Measurements from ENCODE around the gene ROR2. TPM values are rescaled to one million over a fixed set of nuclear protein-coding genes. Genes with fewer than 3 reads are reported as not detected.

Gene ROR2
- polyA plus RNA-seq, 1 experiment, result 9.7 TPM

DNA sequence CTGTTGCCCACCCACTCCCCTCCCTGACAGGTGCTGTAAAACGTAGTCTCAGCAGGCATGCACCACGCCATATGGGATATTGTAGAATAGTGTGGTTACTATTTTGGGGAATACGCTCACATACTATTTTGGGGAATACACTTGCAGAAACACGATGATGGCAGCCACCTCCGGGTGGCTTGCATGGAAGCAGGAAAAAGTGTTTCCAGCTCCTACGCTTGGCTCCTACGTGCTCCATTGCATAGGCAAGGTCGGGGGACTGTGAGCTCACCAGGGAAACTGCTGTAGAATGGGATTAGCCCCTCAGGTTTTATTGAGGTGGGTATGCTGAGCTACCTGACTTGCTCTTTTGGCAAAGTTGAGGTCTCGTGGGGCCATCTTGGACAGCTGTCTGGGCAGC lies 366.1 kb downstream of the ROR2 start:
- H3K27me3 ChIP-seq (ENCODE audit: control insufficient read depth, insufficient read depth, low read length), result peaks cover 17% of the 10 kb centered on the region
- H3K4me3 ChIP-seq (ENCODE audit: low read depth, low read length), result no peak overlapping the region
- no peak for TF ChIP-seq CTCF (IDR thresholded peaks at IDR 0.05; ENCODE audit: low read depth, low read length)
- ChIA-PET POLR2A (no interaction called here), CTCF (no interaction called here)
- H3K9me3 ChIP-seq (ENCODE audit: control insufficient read depth, insufficient read depth, low read length), result no peaks in the 10 kb centered on the region
- H3K27ac ChIP-seq (ENCODE audit: low read depth, low read length), result no peak overlapping the region
- DNase-seq (ENCODE audit: low read depth, low spot score), result no peak

GRCh38 chr9:91583161-91583875 lies 366.7 kb downstream of the ROR2 start:
- no peak for TF ChIP-seq CTCF (IDR thresholded peaks at IDR 0.05; ENCODE audit: low read depth, low read length)
- Histone ChIP-seq H3K27me3 (ENCODE audit: control insufficient read depth, insufficient read depth, low read length) (peaks cover 19% of the 10 kb centered on the region), H3K9me3 (ENCODE audit: control insufficient read depth, insufficient read depth, low read length) (no peaks in the 10 kb centered on the region), H3K27ac (ENCODE audit: low read depth, low read length) (no peak overlapping the region), H3K4me3 (ENCODE audit: low read depth, low read length) (no peak overlapping the region)
- no peak for DNase-seq (ENCODE audit: low read depth, low spot score)
- ChIA-PET CTCF (no interaction called here), POLR2A (no interaction called here)

- H3K9me3 ChIP-seq (ENCODE audit: control insufficient read depth, insufficient read depth, low read length), result no peaks in the 10 kb centered on the region
- no peak for TF ChIP-seq CTCF (IDR thresholded peaks at IDR 0.05; ENCODE audit: low read depth, low read length)
- no peak for DNase-seq (ENCODE audit: low read depth, low spot score)
- POLR2A ChIA-PET, result no interaction called here
- peaks cover 21% of the 10 kb centered on the region for H3K27me3 ChIP-seq (ENCODE audit: control insufficient read depth, insufficient read depth, low read length)
- H3K4me3 ChIP-seq (ENCODE audit: low read depth, low read length), result no peak overlapping the region
- CTCF ChIA-PET, result no interaction called here
- H3K27ac ChIP-seq (ENCODE audit: low read depth, low read length), result no peak overlapping the region
Measured at GRCh38 chr9:91582181-91582580, 367.8 kb downstream of the ROR2 start.

DNA sequence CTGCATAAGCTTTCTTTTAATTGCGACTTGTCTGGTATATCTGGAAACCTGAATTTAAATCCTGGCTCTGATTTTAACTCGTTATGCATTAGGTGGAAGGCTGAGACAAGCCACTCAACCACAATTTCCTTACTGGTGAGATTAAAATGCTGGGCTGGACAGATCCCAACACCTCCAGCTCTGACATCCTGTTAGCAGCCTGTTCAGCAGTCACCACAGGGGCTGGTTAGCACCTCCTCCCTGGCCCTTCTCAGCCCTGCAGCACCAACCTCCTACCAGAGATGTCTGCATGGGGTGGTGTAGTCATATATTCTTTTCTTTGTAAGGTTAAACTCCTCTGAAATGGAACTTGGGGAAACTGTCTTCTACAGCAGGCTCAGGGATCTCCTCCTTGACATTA lies 369.9 kb downstream of the ROR2 start:
- TF ChIP-seq CTCF (IDR thresholded peaks at IDR 0.05; ENCODE audit: low read depth, low read length), result no peak
- DNase-seq (ENCODE audit: low read depth, low spot score), result no peak
- H3K4me3 ChIP-seq (ENCODE audit: low read depth, low read length), result no peak overlapping the region
- H3K9me3 ChIP-seq (ENCODE audit: control insufficient read depth, insufficient read depth, low read length), result no peaks in the 10 kb centered on the region
- H3K27ac ChIP-seq (ENCODE audit: low read depth, low read length), result no peak overlapping the region
- peaks cover 21% of the 10 kb centered on the region for H3K27me3 ChIP-seq (ENCODE audit: control insufficient read depth, insufficient read depth, low read length)
- CTCF ChIA-PET, result interaction anchor here (2.1 kb wide), 1 partner anchor 665 kb away, joined by 7 read pairs; no protein-coding TSS in a partner anchor
- POLR2A ChIA-PET, result no interaction called here

DNA sequence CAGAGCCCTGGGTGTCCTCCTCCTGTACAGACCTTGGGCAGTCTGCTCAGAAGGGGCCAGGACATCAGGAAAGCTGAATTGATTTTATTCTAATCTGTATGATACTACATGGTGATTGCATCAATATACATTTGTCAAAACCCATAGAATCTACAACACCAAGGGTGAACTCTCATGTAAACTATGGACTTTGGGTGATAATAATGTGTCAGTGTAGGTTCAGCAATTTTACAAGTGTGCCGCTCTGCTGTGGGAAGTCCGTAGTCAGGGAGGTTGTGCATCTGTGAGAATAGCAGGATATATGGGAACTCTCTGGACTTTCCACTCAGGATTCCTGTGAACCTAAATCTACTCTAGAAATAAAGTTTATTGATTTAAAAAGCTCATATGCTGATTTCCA lies 371.1 kb downstream of the ROR2 start:
- no peak for DNase-seq (ENCODE audit: low read depth, low spot score)
- Histone ChIP-seq H3K27ac (ENCODE audit: low read depth, low read length) (no peak overlapping the region), H3K4me3 (ENCODE audit: low read depth, low read length) (no peak overlapping the region), H3K9me3 (ENCODE audit: control insufficient read depth, insufficient read depth, low read length) (no peaks in the 10 kb centered on the region), H3K27me3 (ENCODE audit: control insufficient read depth, insufficient read depth, low read length) (peaks cover 21% of the 10 kb centered on the region)
- POLR2A ChIA-PET, result no interaction called here
- CTCF ChIA-PET, result interaction anchor here (2.1 kb wide), 1 partner anchor 664 kb away, joined by 7 read pairs; no protein-coding TSS in a partner anchor
- TF ChIP-seq CTCF (IDR thresholded peaks at IDR 0.05; ENCODE audit: low read depth, low read length), result no peak

All from AG04450 (cell line).